Ureter (tissue), 1 donor: ENCODE results near the gene HARBI1. TPM values are rescaled to one million over a fixed set of nuclear protein-coding genes. Genes with fewer than 3 reads are reported as not detected.

Source experiments
- DNase-seq: peaks from one replicate; pipeline ENCODE4 v3.0.0-alpha.2; 2020; ENCODE audit warnings: low spot score
- total RNA-seq: library from RNA; stranded (reverse); gene quantifications from one replicate; pipeline ENCODE4 v1.2.4, GENCODE V29; 2023
- donor health status: DM: yes; HTN: yes; CAD: no.

HARBI1 gene
- total RNA-seq, 1 donor from 2014 or later: 4.8 TPM

GRCh38 chr11:46633291-46634217, 16.5 kb upstream of the HARBI1 start:
- no peak for DNase-seq

- DNase-seq: no peak
Observed at GRCh38 chr11:46632502-46632901, 15.5 kb upstream of the HARBI1 start.

GRCh38 chr11:46631676-46632075, 14.6 kb upstream of the HARBI1 start:
- no peak for DNase-seq

- no peak for DNase-seq
Observed at GRCh38 chr11:46630237-46630636, 13.2 kb upstream of the HARBI1 start.

GRCh38 chr11:46628961-46629360, 11.9 kb upstream of the HARBI1 start:
- no peak for DNase-seq

GRCh38 chr11:46625406-46625805, 8.4 kb upstream of the HARBI1 start:
- DNase-seq: no peak

GRCh38 chr11:46618837-46619236, 1.8 kb upstream of the HARBI1 start:
- no peak for DNase-seq

- DNase-seq: no peak
Observed at GRCh38 chr11:46617972-46618314, 916 bp upstream of the HARBI1 start.

GRCh38 chr11:46616551-46617133, 385 bp downstream of the HARBI1 start:
- no peak for DNase-seq

- DNase-seq: no peak
Observed at GRCh38 chr11:46615756-46616155, 1.3 kb downstream of the HARBI1 start.

GRCh38 chr11:46612326-46612725, 4.7 kb downstream of the HARBI1 start:
- DNase-seq: no peak

- no peak for DNase-seq
Observed at GRCh38 chr11:46611526-46612304, 5.3 kb downstream of the HARBI1 start.

GRCh38 chr11:46609386-46609785, 7.6 kb downstream of the HARBI1 start:
- DNase-seq: no peak

GRCh38 chr11:46607516-46607915, 9.5 kb downstream of the HARBI1 start:
- no peak for DNase-seq

GRCh38 chr11:46604796-46605195, 12.2 kb downstream of the HARBI1 start:
- DNase-seq: no peak

GRCh38 chr11:46603704-46604308, 13.2 kb downstream of the HARBI1 start:
- no peak for DNase-seq

- no peak for DNase-seq
Observed at GRCh38 chr11:46601129-46601528, 15.9 kb downstream of the HARBI1 start.

GRCh38 chr11:46600194-46600960, 16.6 kb downstream of the HARBI1 start:
- no peak for DNase-seq

- no peak for DNase-seq
Observed at GRCh38 chr11:46599340-46600193, 17.5 kb downstream of the HARBI1 start.

GRCh38 chr11:46597609-46598219, 19.3 kb downstream of the HARBI1 start:
- no peak for DNase-seq
